ENCODE data around the gene CCT5.

DNA sequence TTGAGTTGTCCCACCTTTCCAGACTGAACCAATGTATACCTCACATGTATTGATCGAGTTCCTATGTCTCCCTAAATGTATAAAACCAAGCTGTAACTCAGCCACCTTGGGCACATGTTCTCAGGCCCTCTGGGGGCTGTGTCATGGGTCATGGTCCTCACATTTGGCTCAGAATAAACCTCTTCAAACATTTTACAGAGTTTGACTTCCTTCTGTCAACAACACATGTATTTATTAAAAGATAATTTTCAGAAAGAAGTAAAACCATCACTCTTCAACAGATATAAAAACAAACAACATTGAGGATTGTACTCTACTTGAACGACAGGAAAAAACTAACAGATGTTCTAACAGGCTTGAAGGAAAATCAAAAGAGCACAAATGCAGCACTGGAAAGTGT is 53.1 kb downstream of the CCT5 start:
- TF ChIP-seq CTCF (IDR thresholded peaks at IDR 0.05; ENCODE audit: borderline replicate concordance, extremely low read depth, low read length, poor library complexity, severe bottlenecking) = no peak
- TF ChIP-seq EZH2 (IDR thresholded peaks at IDR 0.05; ENCODE audit: borderline replicate concordance, low read depth, low read length, severe bottlenecking) = no peak

All from DND-41 (cell line).